NCI-H1436 (cell line): ENCODE data around the gene PRIMPOL.
A peak's percentile ranks its signal among the peaks of the same experiment; 100 is the strongest.
"Not testable (repeated sequence)": the region's sequence is repeated elsewhere in the genome, so short reads cannot be mapped to it uniquely, and the experiment has no call there.

Source experiments
- DNase-seq: peaks from one replicate; lab custom pipeline; 2025; lab: John Stamatoyannopoulos, UW

Gene PRIMPOL

GRCh38 chr4:184712322-184712721 lies 62.8 kb downstream of the PRIMPOL start:
- DNase-seq = no peak

- no peak for DNase-seq
Observed at GRCh38 chr4:184713887-184714286, 64.3 kb downstream of the PRIMPOL start.

- no peak for DNase-seq
Observed at GRCh38 chr4:184715526-184715925, 66.0 kb downstream of the PRIMPOL start.

GRCh38 chr4:184719407-184719806 lies 69.9 kb downstream of the PRIMPOL start:
- DNase-seq = no peak

GRCh38 chr4:184721254-184721653 lies 71.7 kb downstream of the PRIMPOL start:
- no peak for DNase-seq

GRCh38 chr4:184722798-184723197 lies 73.3 kb downstream of the PRIMPOL start:
- no peak for DNase-seq

GRCh38 chr4:184727430-184727829 lies 77.9 kb downstream of the PRIMPOL start:
- DNase-seq = no peak

GRCh38 chr4:184728858-184729257 lies 79.3 kb downstream of the PRIMPOL start:
- no peak for DNase-seq

GRCh38 chr4:184729946-184730345 lies 80.4 kb downstream of the PRIMPOL start:
- no peak for DNase-seq

GRCh38 chr4:184731056-184731455 lies 81.5 kb downstream of the PRIMPOL start:
- DNase-seq = no peak

GRCh38 chr4:184732126-184732525 lies 82.6 kb downstream of the PRIMPOL start:
- DNase-seq = peak; percentile 39

GRCh38 chr4:184733654-184734524 lies 84.4 kb downstream of the PRIMPOL start, which contains the start of gene CENPU:
Gene CENPU, minus strand, starts transcription at chr4:184734096. Its CDS starts 34 bp downstream, at chr4:184734062.
- peak; percentile 98 for DNase-seq

- DNase-seq = no peak
Observed at GRCh38 chr4:184734758-184735157, 85.2 kb downstream of the PRIMPOL start.

GRCh38 chr4:184739575-184739974 lies 90.0 kb downstream of the PRIMPOL start:
- DNase-seq = not testable (repeated sequence)

GRCh38 chr4:184740980-184741391 lies 91.4 kb downstream of the PRIMPOL start:
- DNase-seq = no peak

- DNase-seq = not testable (repeated sequence)
Observed at GRCh38 chr4:184741651-184742050, 92.1 kb downstream of the PRIMPOL start.

- DNase-seq = no peak
Observed at GRCh38 chr4:184743650-184744049, 94.1 kb downstream of the PRIMPOL start.

- DNase-seq = no peak
Observed at GRCh38 chr4:184744236-184744635, 94.7 kb downstream of the PRIMPOL start.
